ENCODE measurements around the gene DGKQ. TPM values are rescaled to one million over a fixed set of nuclear protein-coding genes. Genes with fewer than 3 reads are reported as not detected.

Gene DGKQ, protein sequence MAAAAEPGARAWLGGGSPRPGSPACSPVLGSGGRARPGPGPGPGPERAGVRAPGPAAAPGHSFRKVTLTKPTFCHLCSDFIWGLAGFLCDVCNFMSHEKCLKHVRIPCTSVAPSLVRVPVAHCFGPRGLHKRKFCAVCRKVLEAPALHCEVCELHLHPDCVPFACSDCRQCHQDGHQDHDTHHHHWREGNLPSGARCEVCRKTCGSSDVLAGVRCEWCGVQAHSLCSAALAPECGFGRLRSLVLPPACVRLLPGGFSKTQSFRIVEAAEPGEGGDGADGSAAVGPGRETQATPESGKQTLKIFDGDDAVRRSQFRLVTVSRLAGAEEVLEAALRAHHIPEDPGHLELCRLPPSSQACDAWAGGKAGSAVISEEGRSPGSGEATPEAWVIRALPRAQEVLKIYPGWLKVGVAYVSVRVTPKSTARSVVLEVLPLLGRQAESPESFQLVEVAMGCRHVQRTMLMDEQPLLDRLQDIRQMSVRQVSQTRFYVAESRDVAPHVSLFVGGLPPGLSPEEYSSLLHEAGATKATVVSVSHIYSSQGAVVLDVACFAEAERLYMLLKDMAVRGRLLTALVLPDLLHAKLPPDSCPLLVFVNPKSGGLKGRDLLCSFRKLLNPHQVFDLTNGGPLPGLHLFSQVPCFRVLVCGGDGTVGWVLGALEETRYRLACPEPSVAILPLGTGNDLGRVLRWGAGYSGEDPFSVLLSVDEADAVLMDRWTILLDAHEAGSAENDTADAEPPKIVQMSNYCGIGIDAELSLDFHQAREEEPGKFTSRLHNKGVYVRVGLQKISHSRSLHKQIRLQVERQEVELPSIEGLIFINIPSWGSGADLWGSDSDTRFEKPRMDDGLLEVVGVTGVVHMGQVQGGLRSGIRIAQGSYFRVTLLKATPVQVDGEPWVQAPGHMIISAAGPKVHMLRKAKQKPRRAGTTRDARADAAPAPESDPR
- total RNA-seq (2021; fragmentation: NEBNext Ultra II Directional; extraction: Animal tissue kit (Norgen Biotek cat#: 25700)): 9.3 and 9.7 TPM in 2 replicates
- 7.3 and 14.5 TPM in 2 replicates for polyA plus RNA-seq (2011; rRNA removed)
- polyA plus RNA-seq (2011; cell fraction: cytosol; rRNA removed): 11.1 TPM
- polyA plus RNA-seq (2011; cell fraction: nucleus; rRNA removed): 97.1 TPM
- 6.3 to 10.5 TPM (median 9.8 TPM) in 4 replicates for polyA plus RNA-seq (2012, experiment 1 of 2)
- polyA plus RNA-seq (2012, experiment 2 of 2): 5.8 TPM
- 5.9 TPM for polyA plus RNA-seq (2013, experiment 1 of 2)
- polyA plus RNA-seq (2013, experiment 2 of 2): 5.2 TPM
- 3.4 and 6.0 TPM in 2 replicates for polyA minus RNA-seq (2011; rRNA and poly(A)+ RNA removed)
- polyA minus RNA-seq (2011; cell fraction: cytosol; rRNA and poly(A)+ RNA removed): 10.1 TPM
- 13.6 TPM for polyA minus RNA-seq (2011; cell fraction: nucleus; rRNA and poly(A)+ RNA removed)
- long read RNA-seq, experiment 1, partial matches to known transcripts: 5 of 8 reads
- long read RNA-seq, experiment 1, other reads (novel, unspliced or antisense): 3 of 8 reads
- long read RNA-seq, experiment 2, partial matches to known transcripts: 0 of 1 reads
- long read RNA-seq, experiment 2, other reads (novel, unspliced or antisense): 1 of 1 reads

- Histone ChIP-seq H3K4me1 (replicated peaks in 1 of 4; ENCODE audit: control insufficient read depth in 3 of 4, insufficient read depth in 4 of 4, low read length in 3 of 4) (peaks cover 0 to 6% (median 2%) of the 10 kb centered on the region in 4 experiments; a peak in 3 of 7 replicates), H2BK5ac (ENCODE audit: low read depth, low read length) (no peak within 1 kb of the TSS), H3K4ac (replicated peaks; ENCODE audit: insufficient read length, low read depth, low read length) (no peak within 1 kb of the TSS), H3K14ac (ENCODE audit: insufficient read length) (no peak within 1 kb of the TSS), H3K23me2 (ENCODE audit: low read depth, low read length) (peaks cover 5% of the 10 kb centered on the region; the same call in 1 of the 2 replicates), H2AK5ac (ENCODE audit: low read depth, low read length) (no peak within 1 kb of the TSS; the same call in 1 of the 2 replicates), H3K79me2 (ENCODE audit: control insufficient read depth in 1 of 2, insufficient read depth in 2 of 2, low read length in 2 of 2) (no peaks in the 10 kb centered on the region), H3K79me1 (ENCODE audit: low read depth, low read length) (no peaks in the 10 kb centered on the region), H2AFZ (ENCODE audit: low read length) (no peak within 1 kb of the TSS; the same call in 1 of the 2 replicates), H4K5ac (ENCODE audit: insufficient read length, low read depth, low read length) (peak within 1 kb of the TSS; percentile 43), H3K36me3 (ENCODE audit: control insufficient read depth in 2 of 4, insufficient read depth in 4 of 4, low read length in 3 of 4) (no peaks in the 10 kb centered on the region), H3K56ac (replicated peaks; ENCODE audit: insufficient read length, low read depth, low read length) (no peak within 1 kb of the TSS), H3K9me3 (ENCODE audit: insufficient read depth in 2 of 2, low read depth in 1 of 2, low read length in 1 of 2) (peaks cover 5 to 11% of the 10 kb centered on the region in 2 experiments; a peak in 1 of 4 replicates), H2BK20ac (ENCODE audit: low read length) (no peak within 1 kb of the TSS), H3K23ac (ENCODE audit: insufficient read length) (no peak within 1 kb of the TSS), H4K8ac (ENCODE audit: extremely low read depth, insufficient read depth, low read length) (peak within 1 kb of the TSS; percentile 85), H2BK12ac (ENCODE audit: low read depth, low read length) (no peak within 1 kb of the TSS), H4K91ac (replicated peaks; ENCODE audit: insufficient read length, low read length) (no peak within 1 kb of the TSS), H3K27me3 (replicated peaks in 1 of 4; ENCODE audit: control insufficient read depth in 3 of 4, extremely low read depth in 1 of 4, insufficient read depth in 3 of 4, low read length in 3 of 4) (peaks cover 0 to 33% (median 24%) of the 10 kb centered on the region in 4 experiments; a peak in 5 of 7 replicates), H3K18ac (ENCODE audit: extremely low read depth, low read length) (no peak within 1 kb of the TSS; the same call in 1 of the 2 replicates), H2BK15ac (ENCODE audit: low read length) (no peak within 1 kb of the TSS), H4K20me1 (replicated peaks in 1 of 2; ENCODE audit: control insufficient read depth in 1 of 2, insufficient read depth in 2 of 2, low read length in 2 of 2) (peaks cover 6 to 13% of the 10 kb centered on the region in 2 experiments), H2BK120ac (replicated peaks; ENCODE audit: low read depth, low read length) (no peak within 1 kb of the TSS), H3K27ac (ENCODE audit: low read depth, low read length) (no peak within 1 kb of the TSS), H3K9ac (replicated peaks in 1 of 4; ENCODE audit: extremely low read depth in 1 of 4, low read depth in 3 of 4, low read length in 3 of 4) (peak within 1 kb of the TSS in 1 of 4 experiments; percentile 65; a peak in 1 of 7 replicates), H3K4me3 (ENCODE audit: extremely low read depth in 1 of 4, insufficient read depth in 2 of 4, low read depth in 3 of 4, low read length in 4 of 4) (peak within 1 kb of the TSS; percentile 51 to 80 (median 64)), H3K4me2 (ENCODE audit: insufficient read depth in 1 of 2, low read depth in 2 of 2, low read length in 2 of 2) (peak within 1 kb of the TSS; percentile 77 to 95)
- CTCF ChIA-PET (ENCODE audit: partially characterized antibody): no interaction called here
- no peak for FAIRE-seq
- WGBS, 2 experiments (ENCODE audit: extremely low coverage in 1 of 2, insufficient coverage in 1 of 2, insufficient read length in 1 of 2, insufficient replicate concordance in 2 of 2, low coverage in 1 of 2, low lambda C conversion rate in 2 of 2, missing lambda C conversion rate in 1 of 2): 35% methylated on average over 37 of the region's 123 CpGs; no CpG with 5 or more reads in 1 of the 2 experiments
- peak in 1 of 2 experiments; percentile 90 for DNase-seq (ENCODE audit: low read depth in 1 of 2, low spot score in 2 of 2)
- POLR2A ChIA-PET (ENCODE audit: partially characterized antibody): no interaction called here
- TF ChIP-seq TAF7 (optimal IDR thresholded peaks at IDR 0.05; ENCODE audit: borderline replicate concordance, low read depth, low read length) (no peak), KDM4A (IDR thresholded peaks at IDR 0.05; ENCODE audit: low read depth, low read length, severe bottlenecking) (peak; percentile 87), SIRT6 (IDR thresholded peaks at IDR 0.05; ENCODE audit: low read length) (no peak)
These were observed at the start of gene DGKQ for GRCh38 chr4:973431-974397. DGKQ (minus strand) TSS chr4:973569; CDS start chr4:973482, 87 bp downstream.

All from H1 (cell line).